Measurements from ENCODE around the gene OR13C9. TPM values are rescaled to one million over a fixed set of nuclear protein-coding genes. Genes with fewer than 3 reads are reported as not detected.
"Not testable (repeated sequence)": the region's sequence is repeated elsewhere in the genome, so short reads cannot be mapped to it uniquely, and the experiment has no call there.

OR13C9 gene
- total RNA-seq, result not detected
- long read RNA-seq, result 0 reads

DNA sequence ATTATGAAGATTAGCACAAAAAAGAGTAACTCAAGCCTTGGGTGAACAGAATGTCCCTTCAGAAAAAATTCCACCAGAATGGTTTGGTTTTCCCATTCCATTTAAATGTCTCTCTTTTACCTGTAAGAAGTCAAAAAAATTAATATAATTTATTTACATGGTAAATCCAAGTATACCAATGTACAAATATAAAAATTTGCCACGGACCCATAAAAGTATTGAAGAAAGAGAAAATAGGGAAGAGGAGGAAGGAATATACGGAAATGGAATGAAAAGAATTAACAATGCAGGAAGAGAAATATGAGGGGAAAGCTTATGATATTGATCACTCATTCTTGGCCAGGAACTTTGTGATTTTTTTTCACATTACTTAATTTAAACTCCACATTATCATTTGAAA lies at the start of gene OR13C9:
Gene OR13C9, minus strand, starts transcription at position 101 of the 400 bp plus-strand sequence. Its CDS starts 0 bp downstream, at position 101.
- no peak for ATAC-seq
- DNase-seq, result no peak
- intact Hi-C loops (cut with DNase I, micrococcal nuclease), result no loop called here

GRCh38 chr9:104658496-104659195 lies 40.6 kb upstream of the OR13C9 start:
- intact Hi-C loops (cut with DNase I, micrococcal nuclease), result no loop called here
- no peak for ATAC-seq
- no peak for DNase-seq

- intact Hi-C loops (cut with DNase I, micrococcal nuclease), result no loop called here
- ATAC-seq (no peak), DNase-seq (no peak)
Measured at GRCh38 chr9:104635456-104635855, 17.5 kb upstream of the OR13C9 start.

- no peak for DNase-seq
- intact Hi-C loops (cut with DNase I, micrococcal nuclease), result no loop called here
- no peak for ATAC-seq
Measured at GRCh38 chr9:104633976-104634520, 16.0 kb upstream of the OR13C9 start.

DNA sequence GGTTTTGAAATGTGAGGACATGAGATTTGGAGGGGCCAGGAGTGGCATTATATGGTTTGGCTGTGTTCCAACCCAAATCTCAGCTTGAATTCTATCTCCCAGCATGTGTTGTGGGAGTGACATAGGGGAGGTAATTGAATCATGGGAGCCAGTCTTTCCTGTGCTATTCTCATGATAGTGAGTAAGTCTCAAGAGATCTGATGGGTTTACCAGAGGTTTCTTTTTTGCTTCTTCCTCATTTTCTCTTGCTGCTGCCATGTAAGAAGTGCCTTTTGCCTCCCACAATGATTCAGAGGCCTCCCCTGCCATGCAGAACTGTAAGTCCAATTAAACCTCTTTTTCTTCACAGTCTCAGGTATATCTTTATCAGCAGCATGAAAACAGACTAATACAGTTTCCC lies 8.0 kb upstream of the OR13C9 start:
- DNase-seq; ATAC-seq; intact Hi-C loops (cut with DNase I, micrococcal nuclease): not testable (repeated sequence)

DNA sequence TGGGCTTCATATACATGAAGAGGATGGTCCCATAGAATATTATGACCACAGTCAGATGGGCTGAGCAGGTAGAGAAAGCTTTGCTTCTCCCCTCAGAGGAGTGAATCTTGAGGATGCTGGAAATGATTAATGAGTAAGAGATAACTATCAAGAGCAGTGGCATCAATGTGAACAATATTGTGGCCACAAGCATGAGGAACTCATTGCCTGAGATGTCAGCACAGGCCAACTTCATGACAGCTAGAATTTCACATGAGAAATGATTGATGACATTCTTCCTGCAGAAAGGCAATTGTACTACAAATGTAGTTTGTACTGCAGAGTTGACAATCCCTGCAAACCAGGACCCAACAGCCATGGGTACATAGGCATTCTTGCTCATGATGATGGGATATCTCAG lies 586 bp downstream of the OR13C9 start:
- DNase-seq (no peak), ATAC-seq (no peak)
- intact Hi-C loops (cut with DNase I, micrococcal nuclease), result no loop called here

GRCh38 chr9:104611213-104611612 lies 6.8 kb downstream of the OR13C9 start:
- DNase-seq (no peak), ATAC-seq (no peak)
- intact Hi-C loops (cut with DNase I, micrococcal nuclease), result no loop called here

GRCh38 chr9:104608336-104608735 lies 9.7 kb downstream of the OR13C9 start:
- no peak for ATAC-seq
- intact Hi-C loops (cut with DNase I, micrococcal nuclease), result no loop called here

GRCh38 chr9:104606152-104606551 lies 11.9 kb downstream of the OR13C9 start:
- DNase-seq, result no peak
- no peak for ATAC-seq
- intact Hi-C loops (cut with DNase I, micrococcal nuclease), result no loop called here

More at GRCh38 chr9:104608336-104608735, 9.7 kb downstream of the OR13C9 start:
- no peak for DNase-seq

- ATAC-seq; intact Hi-C loops (cut with DNase I, micrococcal nuclease): not testable (repeated sequence)
Measured at GRCh38 chr9:104605527-104605926, 12.5 kb downstream of the OR13C9 start, which contains the start of gene OR13C2. OR13C2 (minus strand) TSS chr9:104605627; CDS start chr9:104605627, 0 bp downstream.

GRCh38 chr9:104604801-104605200 lies 13.2 kb downstream of the OR13C9 start:
- no peak for ATAC-seq

More at GRCh38 chr9:104605527-104605926, 12.5 kb downstream of the OR13C9 start, which contains the start of gene OR13C2:
- not testable (repeated sequence) for DNase-seq

DNA sequence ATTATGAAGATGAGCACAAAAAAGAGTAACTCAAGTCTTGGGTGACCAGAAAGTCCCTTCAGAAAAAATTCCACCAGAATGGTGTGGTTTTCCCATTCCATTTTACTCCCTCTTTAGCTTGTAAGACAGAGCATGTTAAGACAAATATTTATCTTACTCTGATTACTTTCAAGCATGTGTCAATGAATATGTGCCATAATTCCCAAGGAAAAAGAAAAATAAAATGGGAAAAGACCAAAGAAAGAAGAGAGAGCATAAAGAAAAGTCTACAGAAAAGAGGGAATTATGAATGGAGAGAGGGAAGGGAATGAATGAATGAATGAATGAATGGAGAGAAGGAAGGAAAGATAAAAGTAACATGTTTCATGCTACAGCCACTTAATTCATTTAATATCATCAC lies 18.7 kb downstream of the OR13C9 start, which contains the start of gene OR13C5:
Gene OR13C5, minus strand, starts transcription at position 101 of the 400 bp plus-strand sequence. Its CDS starts 0 bp downstream, at position 101.
- intact Hi-C loops (cut with DNase I, micrococcal nuclease); DNase-seq; ATAC-seq: not testable (repeated sequence)

More at GRCh38 chr9:104604801-104605200, 13.2 kb downstream of the OR13C9 start:
- DNase-seq, result no peak
- intact Hi-C loops (cut with DNase I, micrococcal nuclease), result no loop called here

GRCh38 chr9:104598749-104599148 lies 19.3 kb downstream of the OR13C9 start:
- ATAC-seq; DNase-seq; intact Hi-C loops (cut with DNase I, micrococcal nuclease): not testable (repeated sequence)

DNA sequence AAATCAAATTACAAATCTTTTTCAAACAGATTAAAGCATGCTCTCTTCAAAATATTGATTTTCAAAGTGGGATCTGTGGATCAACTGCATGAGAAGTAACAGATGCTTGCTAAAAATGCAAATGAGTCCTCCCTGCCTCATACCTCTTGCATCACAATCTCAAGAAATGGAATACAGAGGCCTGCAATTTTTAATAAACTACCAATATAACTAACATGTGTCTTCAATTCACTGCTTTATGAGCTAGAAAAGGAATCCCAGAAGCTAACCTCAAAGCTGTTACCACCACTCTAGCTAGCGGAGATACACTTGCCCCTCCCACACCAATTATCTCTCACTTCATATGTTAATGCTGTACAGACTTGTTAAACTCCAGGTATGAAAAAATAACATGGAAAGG lies 28.4 kb downstream of the OR13C9 start:
- DNase-seq, result no peak
- intact Hi-C loops (cut with DNase I, micrococcal nuclease), result no loop called here
- ATAC-seq, result no peak

- DNase-seq (no peak), ATAC-seq (no peak)
- intact Hi-C loops (cut with DNase I, micrococcal nuclease), result no loop called here
Measured at GRCh38 chr9:104586496-104587180, 31.4 kb downstream of the OR13C9 start.

DNA sequence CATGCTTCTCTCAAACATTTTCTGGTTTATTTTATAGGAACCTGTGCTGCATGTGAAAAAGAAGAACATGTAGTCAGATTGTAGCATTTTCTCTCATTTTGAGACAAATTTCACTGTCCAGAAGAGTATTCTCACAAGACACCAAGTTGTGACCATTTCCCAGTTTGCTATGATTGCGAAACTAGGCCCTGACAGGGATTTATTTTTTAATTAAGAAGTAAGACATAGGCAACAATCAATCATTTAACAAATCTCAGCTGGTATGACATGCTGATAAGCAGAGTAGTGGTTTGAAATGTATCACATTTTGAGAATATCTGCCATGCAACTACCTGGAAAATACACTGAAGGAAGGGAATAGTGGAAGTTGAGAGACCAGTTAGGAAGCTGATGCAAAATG lies 37.4 kb downstream of the OR13C9 start:
- no peak for ATAC-seq
- intact Hi-C loops (cut with DNase I, micrococcal nuclease), result no loop called here
- no peak for DNase-seq

GRCh38 chr9:104577263-104577662 lies 40.7 kb downstream of the OR13C9 start:
- no peak for DNase-seq
- no peak for ATAC-seq
- intact Hi-C loops (cut with DNase I, micrococcal nuclease), result no loop called here

- intact Hi-C loops (cut with DNase I, micrococcal nuclease), result no loop called here
- ATAC-seq (no peak), DNase-seq (no peak)
Measured at GRCh38 chr9:104575456-104575855, 42.5 kb downstream of the OR13C9 start.

DNA sequence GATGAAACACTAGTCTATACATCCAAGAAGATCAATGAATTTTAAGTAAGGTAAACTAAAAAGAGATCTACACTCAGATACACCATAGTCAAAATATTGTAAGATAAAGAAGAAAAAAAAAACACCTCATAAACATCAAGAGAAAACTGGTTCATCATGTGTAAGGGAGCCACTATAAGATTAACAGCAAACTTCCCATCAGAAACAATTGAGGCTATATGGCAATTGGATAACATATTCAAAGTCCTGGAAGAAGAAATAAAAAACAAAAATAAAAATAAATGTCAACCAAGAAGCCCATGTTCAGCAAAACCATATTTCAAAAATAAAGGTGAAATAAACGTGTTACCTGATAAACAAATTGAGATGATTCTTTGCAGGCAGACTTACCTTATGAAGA lies 45.4 kb downstream of the OR13C9 start:
- ATAC-seq, result no peak

DNA sequence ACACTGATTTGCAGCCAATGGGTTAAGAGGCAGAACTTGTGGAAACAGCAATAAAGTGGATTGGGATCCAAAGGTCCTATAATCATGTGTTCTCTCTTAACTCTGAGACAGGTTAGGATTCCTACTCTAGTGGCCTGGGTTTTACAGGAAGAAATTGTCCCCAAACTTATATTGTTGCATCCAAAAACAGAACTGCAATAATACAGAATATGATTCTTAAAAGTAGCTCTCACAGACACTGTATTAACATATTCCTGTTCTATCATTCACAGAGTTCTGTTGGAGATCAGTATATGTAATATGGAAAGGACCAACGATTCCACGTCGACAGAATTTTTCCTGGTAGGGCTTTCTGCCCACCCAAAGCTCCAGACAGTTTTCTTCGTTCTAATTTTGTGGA lies 49.1 kb downstream of the OR13C9 start, which contains the start of gene OR13C8:
Gene OR13C8, plus strand, starts transcription at position 301 of the 400 bp plus-strand sequence. Its CDS starts 0 bp downstream, at position 301.
- ATAC-seq, result peak; percentile 22
- intact Hi-C loops (cut with DNase I, micrococcal nuclease), result no loop called here

More for the DNA sequence above, 45.4 kb downstream of the OR13C9 start:
- DNase-seq, result no peak
- intact Hi-C loops (cut with DNase I, micrococcal nuclease), result no loop called here

More for the DNA sequence above, 49.1 kb downstream of the OR13C9 start, which contains the start of gene OR13C8:
- DNase-seq, result no peak
